IMR-90 (cell line): ENCODE results near the gene ICAM2. TPM values are rescaled to one million over a fixed set of nuclear protein-coding genes. Genes with fewer than 3 reads are reported as not detected.

ENCODE experiments used
- ATAC-seq: fragments of 200-7000 bp; cut with Tn5 transposase; 2 replicates; pipeline ENCODE4 v1.9.1; 2020; ENCODE audit warnings: low read depth, mild to moderate bottlenecking, moderate library complexity
- BruUV-seq: library from RNA; stranded (reverse); fragments of 400-500 nt; replicated peaks from 2 replicates; lab custom pipeline; 2021; lab: Mats Ljungman, UMichigan
- CTCF ChIA-PET: fragments of 300-600 bp; formaldehyde crosslinking; extraction: SDS; loops from one replicate; lab custom pipeline; 2021; ENCODE audit warnings: antibody characterized with exemption; lab: Yijun Ruan, JAX
- POLR2A ChIA-PET: fragments of 300-600 bp; sonication (Branson Sonifier 250); formaldehyde crosslinking; loops from one replicate; lab custom pipeline; 2022; ENCODE audit warnings: antibody characterized with exemption; ENCODE audit not compliant: unreplicated experiment; lab: Charles Lee
- DNase-seq: peaks from one replicate; pipeline ENCODE4 v3.0.0; 2013
- H2AFZ ChIP-seq: replicated peaks from 2 replicates; pipeline ENCODE3; 2013; ENCODE audit warnings: low read length, mild to moderate bottlenecking; ENCODE audit not compliant: poor library complexity
- H2AK5ac ChIP-seq: 2 replicates; pipeline ENCODE4 v1.6.1; 2013; ENCODE audit warnings: low read depth, low read length, inconsistent platforms
- H2AK9ac ChIP-seq: replicated peaks from 2 replicates; pipeline ENCODE3; 2013; ENCODE audit warnings: mild to moderate bottlenecking, low read depth, low read length, moderate library complexity; ENCODE audit not compliant: poor library complexity
- H2BK120ac ChIP-seq: 2 replicates; pipeline ENCODE4 v1.6.1; 2013; ENCODE audit warnings: low read depth, low read length, inconsistent platforms
- H2BK15ac ChIP-seq: 3 replicates; pipeline ENCODE4 v1.6.1; 2013; ENCODE audit warnings: low read depth, low read length, inconsistent platforms
- H2BK20ac ChIP-seq: 2 replicates; pipeline ENCODE4 v1.6.1; 2013; ENCODE audit warnings: low read depth, mild to moderate bottlenecking, inconsistent platforms, low read length, moderate library complexity
- H2BK5ac ChIP-seq: 2 replicates; pipeline ENCODE4 v1.6.1; 2013; ENCODE audit warnings: mild to moderate bottlenecking, low read depth, low read length, inconsistent platforms; ENCODE audit not compliant: poor library complexity, severe bottlenecking
- H3K14ac ChIP-seq: replicated peaks from 2 replicates; pipeline ENCODE4 v1.6.1; 2013; ENCODE audit warnings: low read depth, low read length, inconsistent platforms
- H3K18ac ChIP-seq: 2 replicates; pipeline ENCODE4 v1.6.1; 2013; ENCODE audit warnings: low read depth, low read length, control low read depth
- H3K23ac ChIP-seq: 2 replicates; pipeline ENCODE4 v1.6.1; 2013; ENCODE audit warnings: low read depth, low read length, inconsistent platforms
- H3K27ac ChIP-seq: 2 replicates; pipeline ENCODE4 v1.5.1; 2013; ENCODE audit warnings: mild to moderate bottlenecking, control low read depth, low read length; ENCODE audit not compliant: insufficient read depth
- H3K27me3 ChIP-seq: 2 replicates; pipeline ENCODE4 v1.6.1; 2013; ENCODE audit warnings: low read length; ENCODE audit not compliant: control insufficient read depth, insufficient read depth
- H3K36me3 ChIP-seq: 2 replicates; pipeline ENCODE4 v1.6.1; 2013; ENCODE audit warnings: low read length, mixed read lengths; ENCODE audit not compliant: control insufficient read depth, insufficient read depth
- H3K4ac ChIP-seq: 2 replicates; pipeline ENCODE4 v1.6.1; 2013; ENCODE audit warnings: low read depth, low read length, inconsistent platforms
- H3K4me1 ChIP-seq: 2 replicates; pipeline ENCODE4 v1.6.1; 2013; ENCODE audit warnings: low read length, mixed read lengths; ENCODE audit not compliant: control insufficient read depth, insufficient read depth
- H3K4me2 ChIP-seq: 2 replicates; pipeline ENCODE4 v1.6.1; 2013; ENCODE audit warnings: low read depth, mild to moderate bottlenecking, control low read depth, low read length, moderate library complexity
- H3K4me3 ChIP-seq: 2 replicates; pipeline ENCODE4 v1.5.1; 2013; ENCODE audit warnings: low read depth, mild to moderate bottlenecking, control low read depth, low read length, moderate library complexity; ENCODE audit not compliant: insufficient read depth
- H3K56ac ChIP-seq: 2 replicates; pipeline ENCODE4 v1.6.1; 2013; ENCODE audit warnings: low read length, inconsistent platforms; ENCODE audit not compliant: insufficient read depth; ENCODE audit errors: extremely low read depth
- H3K79me1 ChIP-seq, 2 experiments: 2 replicates each; pipeline ENCODE4 v1.6.1; 2013; ENCODE audit warnings: low read length in 2 of 2, inconsistent platforms in 1 of 2, low read depth in 1 of 2
- H3K9ac ChIP-seq: 2 replicates; pipeline ENCODE4 v1.6.1; 2013; ENCODE audit warnings: low read depth, low read length, control low read depth
- H3K9me1 ChIP-seq: 2 replicates; pipeline ENCODE4 v1.6.1; 2013; ENCODE audit warnings: low read length, inconsistent platforms; ENCODE audit not compliant: insufficient read depth
- H3K9me3 ChIP-seq: 2 replicates; pipeline ENCODE4 v1.6.1; 2013; ENCODE audit warnings: low read length; ENCODE audit not compliant: control insufficient read depth, insufficient read depth
- H4K20me1 ChIP-seq: 2 replicates; pipeline ENCODE4 v1.6.1; 2013; ENCODE audit warnings: low read length, inconsistent platforms; ENCODE audit not compliant: insufficient read depth
- H4K5ac ChIP-seq: 2 replicates; pipeline ENCODE4 v1.6.1; 2013; ENCODE audit warnings: mild to moderate bottlenecking, low read depth, low read length, control low read depth
- H4K8ac ChIP-seq, 2 experiments: 2 replicates each; pipeline ENCODE4 v1.6.1; 2013; ENCODE audit warnings: low read depth in 2 of 2, low read length in 2 of 2, control low read depth in 1 of 2, inconsistent platforms in 1 of 2
- H4K91ac ChIP-seq: 2 replicates; pipeline ENCODE4 v1.6.1; 2013; ENCODE audit warnings: low read depth, low read length, inconsistent platforms; ENCODE audit not compliant: insufficient read depth
- CEBPB ChIP-seq: IDR thresholded peaks from 2 replicates; pipeline ENCODE4 v1.6.1; 2012; ENCODE audit warnings: low read depth, low read length, improper control_type of control experiment
- MAFK ChIP-seq: IDR thresholded peaks from 2 replicates; pipeline ENCODE4 v1.6.1; 2012; ENCODE audit warnings: low read depth, low read length, improper control_type of control experiment
- MXI1 ChIP-seq: IDR thresholded peaks from 2 replicates; pipeline ENCODE4 v1.6.1; 2012; ENCODE audit warnings: low read depth, mild to moderate bottlenecking, low read length, moderate library complexity, borderline replicate concordance
- WGBS, 2 experiments: methylation state at CpG; one replicate each; pipeline versions ENCODE4 v1.1.5 to v1.1.7; 2013; ENCODE audit warnings: missing lambda C conversion rate in 2 of 2; ENCODE audit not compliant: insufficient read length in 1 of 2; ENCODE audit errors: extremely low coverage in 2 of 2; 5-methylcytosine and 5-hydroxymethylcytosine counted together
- dilution Hi-C: fragments of 300-500 bp; cut with HindIII; formaldehyde crosslinking; loops from one replicate; pipeline ENCODE4 v1.14.3; 2018; ENCODE audit warnings: low sequenced_read_pairs; ENCODE audit not compliant: unreplicated experiment
- in situ Hi-C: fragments of 300-500 bp; cut with MboI; formaldehyde crosslinking; loops from 3 replicates; pipeline ENCODE4 v1.14.3; 2019; ENCODE audit warnings: low sequenced_read_pairs, inconsistent platforms, mixed read lengths
- intact Hi-C: fragments of 100-400 bp; cut with micrococcal nuclease; formaldehyde crosslinking; loops from 2 replicates; pipeline ENCODE4 v1.10.0; 2022
- polyA plus RNA-seq, 3 experiments: library from polyadenylated mRNA; depleted of rRNA; stranded (reverse); fragments of >200 nt; gene quantifications; 2 replicates each; pipeline ENCODE4 v1.2.3, GENCODE V29; 2012; ENCODE audit warnings: low replicate concordance in 1 of 3
- total RNA-seq: library from RNA; depleted of rRNA; stranded (reverse); fragments of >200 nt; gene quantifications from 2 replicates; pipeline ENCODE4 v1.2.3, GENCODE V29; 2012

ICAM2 gene
- total and polyA plus RNA-seq, 2 of the 4 experiments (the other 2 are of a cell fraction) = 0.12 TPM; not detected in 1

- H3K9me1 ChIP-seq = no peaks in the 10 kb centered on the region; the same call in 1 of the 2 replicates
- no peak overlapping the region for H2BK120ac ChIP-seq
- no peaks in the 10 kb centered on the region for H3K79me1 ChIP-seq
- H3K4me3 ChIP-seq = no peak overlapping the region
- no peaks in the 10 kb centered on the region for H3K4me1 ChIP-seq
- H3K9me3 ChIP-seq = no peaks in the 10 kb centered on the region
- TF ChIP-seq MXI1 (no peak), MAFK (no peak), CEBPB (no peak)
- H2AK5ac ChIP-seq = no peak overlapping the region
- H3K4me2 ChIP-seq = no peak overlapping the region
- H2AK9ac ChIP-seq = no peak overlapping the region
- H2BK20ac ChIP-seq = no peak overlapping the region
- H2BK15ac ChIP-seq = no peak overlapping the region
- H4K91ac ChIP-seq = no peak overlapping the region
- no CpG with 5 or more reads among the region's 5 CpGs for WGBS, 2 experiments
- no peak overlapping the region for H3K27ac ChIP-seq
- no TSS peak for BruUV-seq
- no peak overlapping the region for H3K18ac ChIP-seq
- dilution Hi-C loops = no loop called here
- H3K23ac ChIP-seq = no peak overlapping the region
- ATAC-seq (no peak), DNase-seq (no peak)
- H3K9ac ChIP-seq = no peak overlapping the region
- intact Hi-C loops = no loop called here
- no peak overlapping the region for H3K14ac ChIP-seq
- no peak overlapping the region for H3K56ac ChIP-seq
- in situ Hi-C loops = no loop called here
- ChIA-PET CTCF (interaction anchor here (1.6 kb wide), 1 partner anchor 74 kb away, joined by 3 read pairs; no protein-coding TSS in a partner anchor), POLR2A (no interaction called here)
- H4K20me1 ChIP-seq = no peaks in the 10 kb centered on the region
- no peak overlapping the region for H2BK5ac ChIP-seq
- no peak overlapping the region for H4K5ac ChIP-seq
- H2AFZ ChIP-seq = no peak overlapping the region
- H3K27me3 ChIP-seq = no peaks in the 10 kb centered on the region
- no peak overlapping the region for H4K8ac ChIP-seq
- H3K4ac ChIP-seq = no peak overlapping the region
- peaks cover 24% of the 10 kb centered on the region for H3K36me3 ChIP-seq
Measured at GRCh38 chr17:64060331-64060730, 39.9 kb upstream of the ICAM2 start.
